Activated T-helper 17 cell treated with anti-CD3 and anti-CD28 coated beads, Interleukin-2, amount 50 U/mL, for 72 hours (primary cell): ENCODE data around the gene ELMO1. TPM values are rescaled to one million over a fixed set of nuclear protein-coding genes. Genes with fewer than 3 reads are reported as not detected.
A peak's percentile ranks its signal among the peaks of the same experiment; 100 is the strongest.

Experiments used
- ATAC-seq: fragments of 150-1000 bp; cut with Tn5 transposase; replicated peaks from 2 replicates; pipeline ENCODE4 v1.10.0; 2021; ENCODE audit warnings: mild to moderate bottlenecking, moderate library complexity
- H3K27ac Mint-ChIP-seq: one replicate; pipeline ENCODE4 v1.8.0; 2022; ENCODE audit warnings: mixed read lengths
- H3K27me3 Mint-ChIP-seq: one replicate; pipeline ENCODE4 v1.8.0; 2022; ENCODE audit warnings: mixed read lengths
- H3K36me3 Mint-ChIP-seq: one replicate; pipeline ENCODE4 v1.8.0; 2022; ENCODE audit warnings: low read depth, mild to moderate bottlenecking, mixed read lengths
- H3K4me1 Mint-ChIP-seq: one replicate; pipeline ENCODE4 v1.8.0; 2022; ENCODE audit warnings: mixed read lengths
- H3K4me3 Mint-ChIP-seq: one replicate; pipeline ENCODE4 v1.8.0; 2022; ENCODE audit warnings: mild to moderate bottlenecking, mixed read lengths
- H3K9me3 Mint-ChIP-seq: one replicate; pipeline ENCODE4 v1.8.0; 2022; ENCODE audit warnings: mixed read lengths
- total RNA-seq, 2 donors: library from RNA; stranded (reverse); gene quantifications; one replicate each; pipeline ENCODE4 v1.2.3, GENCODE V29; 2022

The ELMO1 gene
- total RNA-seq, 2 donors from 2014 or later: 77.4 to 106 TPM

DNA sequence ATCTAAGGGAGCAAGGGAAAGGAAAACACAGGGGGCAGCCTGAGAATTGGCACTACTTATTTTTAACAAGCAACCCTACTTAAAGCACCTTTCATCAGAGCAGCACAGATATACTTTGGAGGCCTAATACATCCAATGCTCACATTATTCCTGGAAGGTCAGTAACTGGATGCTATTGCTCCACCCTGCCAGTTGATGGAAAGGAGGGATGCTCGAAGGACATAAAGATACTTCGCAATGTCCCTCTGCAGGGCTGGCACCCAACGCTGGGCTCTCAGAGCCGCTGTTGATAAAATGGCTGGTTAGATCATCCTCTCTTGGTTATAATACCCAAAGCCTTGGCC lies 416.4 kb downstream of the ELMO1 start:
- peaks cover 4% of the 10 kb centered on the region for H3K9me3 Mint-ChIP-seq
- no peak for ATAC-seq
- peak overlapping the region; percentile 77 for H3K27ac Mint-ChIP-seq
- H3K4me3 Mint-ChIP-seq: peak overlapping the region; percentile 52
- peaks cover 58% of the 10 kb centered on the region for H3K36me3 Mint-ChIP-seq
- H3K4me1 Mint-ChIP-seq: peaks cover 50% of the 10 kb centered on the region
- no peaks in the 10 kb centered on the region for H3K27me3 Mint-ChIP-seq

DNA sequence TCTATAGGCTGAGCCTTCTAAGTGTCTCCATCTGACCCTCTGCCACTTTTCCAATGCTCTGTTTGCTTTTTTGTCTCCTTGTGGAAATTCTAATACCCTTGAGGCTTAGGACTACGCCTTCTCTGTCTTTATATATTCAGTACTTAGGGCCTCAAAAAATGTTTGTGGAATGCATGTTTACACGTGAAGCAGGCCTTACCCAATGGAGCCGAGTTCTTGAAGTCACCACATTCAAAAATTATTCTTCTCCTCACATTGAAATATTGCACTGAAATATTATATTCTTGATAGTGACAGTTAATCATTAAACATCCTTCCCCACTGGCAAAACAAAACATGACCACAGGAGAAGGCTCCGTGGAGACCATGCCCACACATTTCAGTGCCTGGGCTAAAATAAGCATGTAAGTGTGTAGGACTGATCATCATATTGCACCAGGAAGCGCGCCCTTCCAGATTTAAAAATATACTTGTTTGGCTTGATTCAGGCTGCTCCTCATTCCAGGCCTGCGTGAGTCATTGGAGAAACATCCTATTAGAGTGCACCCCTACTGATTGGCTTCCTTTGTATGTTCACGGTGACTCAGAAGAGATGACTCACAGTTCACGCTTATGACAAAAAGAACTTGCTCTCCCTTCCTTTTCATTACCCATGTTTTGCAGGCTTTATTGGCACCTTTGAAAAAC lies 416.9 kb downstream of the ELMO1 start:
- peaks cover 58% of the 10 kb centered on the region for H3K36me3 Mint-ChIP-seq
- peak overlapping the region; percentile 52 for H3K4me3 Mint-ChIP-seq
- H3K4me1 Mint-ChIP-seq: peaks cover 55% of the 10 kb centered on the region
- peaks cover 4% of the 10 kb centered on the region for H3K9me3 Mint-ChIP-seq
- H3K27ac Mint-ChIP-seq: peak overlapping the region; percentile 77
- ATAC-seq: peak; percentile 92
- H3K27me3 Mint-ChIP-seq: no peaks in the 10 kb centered on the region

DNA sequence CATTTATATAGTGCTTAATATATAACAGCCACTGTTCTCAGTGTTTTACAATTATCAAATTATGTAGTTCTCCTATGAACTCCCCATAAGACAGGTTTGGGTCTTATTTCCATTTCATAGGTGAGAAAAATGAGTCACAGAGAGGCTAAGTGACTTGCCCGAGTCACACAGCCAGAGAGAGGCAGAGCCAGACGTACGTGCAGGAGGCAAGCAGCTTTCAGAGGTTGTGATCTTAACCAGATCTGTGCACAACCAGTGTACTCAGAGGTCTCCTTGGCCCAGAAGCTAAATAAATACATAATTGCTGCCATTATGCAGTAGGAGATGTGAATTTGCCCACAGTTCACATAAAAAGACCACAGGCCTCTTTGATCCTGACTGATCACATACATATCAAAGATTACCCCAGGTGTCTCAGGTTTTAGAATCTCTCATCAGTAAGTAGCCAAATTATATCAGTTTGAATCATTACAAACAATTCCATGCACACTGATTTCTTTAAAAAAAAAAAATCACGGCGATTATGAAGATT lies 419.7 kb downstream of the ELMO1 start:
- peak overlapping the region; percentile 81 for H3K27ac Mint-ChIP-seq
- peak; percentile 80 for ATAC-seq
- no peaks in the 10 kb centered on the region for H3K27me3 Mint-ChIP-seq
- H3K36me3 Mint-ChIP-seq: peaks cover 64% of the 10 kb centered on the region
- peaks cover 4% of the 10 kb centered on the region for H3K9me3 Mint-ChIP-seq
- H3K4me3 Mint-ChIP-seq: peak overlapping the region; percentile 46
- H3K4me1 Mint-ChIP-seq: peaks cover 48% of the 10 kb centered on the region

DNA sequence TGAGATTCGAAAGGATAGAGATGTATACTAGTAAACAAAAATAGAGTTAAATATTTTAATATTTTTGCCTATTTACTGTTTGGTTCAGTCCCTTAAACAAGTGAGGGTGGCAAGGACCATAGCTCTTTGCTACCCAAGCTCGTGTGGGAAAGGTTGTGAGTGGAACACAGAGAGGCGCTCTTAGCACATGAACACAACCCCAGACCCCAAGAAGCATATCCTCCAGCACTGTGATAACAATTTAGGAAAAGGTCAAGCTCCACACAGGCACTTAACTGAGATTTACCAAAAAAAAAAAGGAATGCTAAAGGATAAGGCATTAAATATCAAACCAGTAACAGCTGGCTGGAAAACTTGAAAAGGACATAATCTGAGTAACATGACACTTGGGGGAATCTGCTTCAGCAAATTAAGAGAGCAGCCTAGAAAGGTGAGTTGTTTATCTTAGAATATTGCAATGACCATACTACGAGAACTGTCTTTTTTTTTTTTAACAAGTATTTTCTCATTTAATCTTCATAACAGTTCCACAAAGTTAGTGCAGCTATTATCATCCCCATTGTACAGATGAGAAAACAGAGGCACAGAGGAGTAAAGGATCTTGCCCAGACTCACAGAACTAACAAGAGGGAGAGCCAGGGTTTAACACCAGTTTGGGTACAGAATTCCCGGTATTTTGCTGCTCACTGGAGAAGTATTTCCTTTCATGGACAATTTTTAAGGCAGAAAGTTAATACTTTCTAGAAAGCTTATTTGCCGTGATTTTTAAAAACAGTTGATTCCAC lies 420.9 kb downstream of the ELMO1 start:
- Mint-ChIP-seq H3K4me3 (no peak overlapping the region), H3K4me1 (peaks cover 41% of the 10 kb centered on the region), H3K27ac (no peak overlapping the region), H3K27me3 (no peaks in the 10 kb centered on the region), H3K9me3 (peaks cover 4% of the 10 kb centered on the region), H3K36me3 (peaks cover 56% of the 10 kb centered on the region)
- no peak for ATAC-seq

DNA sequence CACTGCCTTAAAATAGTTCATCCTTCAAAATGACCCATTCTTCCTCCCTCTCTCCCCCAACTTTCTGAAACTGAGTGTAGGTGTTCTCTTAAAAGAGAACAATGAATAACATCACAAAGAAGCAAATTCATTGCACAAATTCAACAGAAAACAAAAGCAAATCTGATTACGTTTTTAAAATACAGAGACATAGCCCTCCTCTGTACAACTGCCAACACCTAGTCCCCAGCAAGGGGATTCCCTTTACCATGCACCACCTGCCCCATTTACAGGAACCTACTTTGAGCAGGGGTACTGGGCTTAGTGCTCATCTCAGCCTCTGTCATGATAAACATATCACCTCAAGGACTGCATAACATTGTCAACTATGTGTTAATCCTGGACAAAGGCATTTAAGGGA lies 421.6 kb downstream of the ELMO1 start:
- peaks cover 36% of the 10 kb centered on the region for H3K4me1 Mint-ChIP-seq
- H3K4me3 Mint-ChIP-seq: peak overlapping the region; percentile 2
- peak overlapping the region; percentile 23 for H3K27ac Mint-ChIP-seq
- ATAC-seq: no peak
- H3K36me3 Mint-ChIP-seq: peaks cover 52% of the 10 kb centered on the region
- no peaks in the 10 kb centered on the region for H3K27me3 Mint-ChIP-seq
- H3K9me3 Mint-ChIP-seq: peaks cover 4% of the 10 kb centered on the region

DNA sequence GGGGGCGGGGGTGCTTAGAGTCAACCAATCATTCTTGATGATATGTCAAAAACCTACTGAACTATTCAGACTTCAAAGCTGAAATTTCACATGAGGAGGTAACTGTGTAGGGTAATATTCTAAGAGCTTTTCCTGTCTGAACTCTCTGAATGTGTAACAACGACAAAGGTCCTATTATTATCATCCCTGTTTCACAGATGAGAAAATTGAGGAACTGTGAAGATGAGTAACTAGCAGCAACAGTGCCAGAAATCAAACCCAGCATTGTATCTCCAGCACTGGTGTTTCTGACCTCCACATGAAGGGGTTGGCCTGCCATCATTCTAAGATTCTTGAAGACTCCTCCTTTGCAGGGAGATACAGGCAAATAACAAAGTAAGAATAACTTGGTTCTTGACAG lies 429.7 kb downstream of the ELMO1 start:
- no peak for ATAC-seq
- Mint-ChIP-seq H3K27me3 (no peaks in the 10 kb centered on the region), H3K9me3 (no peaks in the 10 kb centered on the region), H3K4me3 (no peak overlapping the region), H3K36me3 (peaks cover 32% of the 10 kb centered on the region), H3K4me1 (peaks cover 4% of the 10 kb centered on the region), H3K27ac (peak overlapping the region; percentile 46)

DNA sequence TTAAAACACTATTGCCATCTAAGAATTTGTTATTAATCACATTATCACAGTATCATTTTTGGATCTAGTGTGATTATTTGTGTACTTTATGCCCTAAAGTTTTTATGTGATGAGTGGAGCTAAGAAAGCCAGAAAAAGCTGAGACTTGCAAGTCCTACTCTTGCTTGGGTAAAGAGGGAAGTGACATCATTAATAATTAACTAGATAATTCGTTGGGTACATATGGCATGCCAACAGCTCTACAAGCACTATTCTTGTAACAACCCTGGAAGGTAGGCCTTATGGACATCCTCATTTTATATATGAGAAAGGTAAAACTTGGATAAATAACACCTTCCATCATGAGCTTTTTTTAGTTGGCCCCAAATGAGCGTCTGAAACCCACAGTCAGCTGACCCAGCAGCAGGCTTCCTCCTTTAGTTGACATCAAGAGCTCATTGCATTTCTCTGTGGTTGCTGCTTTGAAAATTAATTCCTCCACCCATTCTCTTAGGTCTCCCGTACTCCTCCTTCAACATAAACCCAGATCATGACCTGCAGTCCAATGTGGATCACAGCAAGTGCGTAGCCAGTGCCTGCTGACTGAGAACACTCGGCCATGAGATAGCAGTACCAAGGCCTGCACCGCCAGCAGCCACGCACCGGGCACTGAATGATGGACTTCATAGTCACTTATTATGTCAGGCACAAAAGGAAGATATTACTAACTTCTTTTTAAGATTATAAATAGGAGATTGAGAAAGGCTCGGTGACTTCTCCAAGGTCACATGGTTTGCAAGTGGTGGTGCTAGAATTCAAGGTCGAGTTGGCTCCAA lies 432.4 kb downstream of the ELMO1 start:
- Mint-ChIP-seq H3K27ac (peak overlapping the region; percentile 26), H3K4me1 (peaks cover 4% of the 10 kb centered on the region), H3K4me3 (no peak overlapping the region), H3K27me3 (no peaks in the 10 kb centered on the region), H3K36me3 (peaks cover 45% of the 10 kb centered on the region), H3K9me3 (no peaks in the 10 kb centered on the region)
- ATAC-seq: no peak

DNA sequence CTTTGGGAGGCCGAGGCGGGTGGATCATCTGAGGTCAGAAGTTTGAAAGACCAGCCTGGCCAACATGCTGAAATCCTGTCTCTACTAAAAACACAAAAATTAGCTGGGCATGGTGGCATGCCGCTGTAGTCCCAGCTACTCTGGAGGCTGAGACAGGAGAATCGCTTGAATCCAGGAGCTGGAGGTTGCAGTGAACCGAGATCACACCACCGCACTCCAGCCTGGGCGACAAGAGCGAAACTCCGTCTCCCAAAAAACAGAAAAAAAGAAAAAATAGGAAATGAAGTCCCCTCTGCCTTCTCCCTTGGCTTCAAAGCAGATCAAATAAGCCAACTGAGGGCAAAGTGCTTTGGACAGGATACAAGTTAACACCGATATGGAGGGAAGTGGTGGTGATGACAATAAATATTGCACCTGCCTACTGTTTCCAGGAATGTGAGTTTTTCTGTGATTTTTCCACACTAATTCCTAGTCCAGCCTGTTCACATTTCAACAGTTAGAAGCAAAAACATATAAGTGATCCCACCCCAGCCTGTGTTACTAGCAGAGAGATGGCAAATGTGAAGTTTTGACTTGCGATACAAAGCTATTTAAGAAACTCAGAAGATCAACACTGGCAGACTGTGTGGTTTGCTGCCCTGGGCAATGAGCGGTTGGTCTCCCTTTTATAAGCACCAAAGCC lies 433.2 kb downstream of the ELMO1 start:
- no peak for ATAC-seq
- peaks cover 47% of the 10 kb centered on the region for H3K36me3 Mint-ChIP-seq
- no peak overlapping the region for H3K4me3 Mint-ChIP-seq
- no peak overlapping the region for H3K27ac Mint-ChIP-seq
- peaks cover 4% of the 10 kb centered on the region for H3K4me1 Mint-ChIP-seq
- no peaks in the 10 kb centered on the region for H3K27me3 Mint-ChIP-seq
- no peaks in the 10 kb centered on the region for H3K9me3 Mint-ChIP-seq

DNA sequence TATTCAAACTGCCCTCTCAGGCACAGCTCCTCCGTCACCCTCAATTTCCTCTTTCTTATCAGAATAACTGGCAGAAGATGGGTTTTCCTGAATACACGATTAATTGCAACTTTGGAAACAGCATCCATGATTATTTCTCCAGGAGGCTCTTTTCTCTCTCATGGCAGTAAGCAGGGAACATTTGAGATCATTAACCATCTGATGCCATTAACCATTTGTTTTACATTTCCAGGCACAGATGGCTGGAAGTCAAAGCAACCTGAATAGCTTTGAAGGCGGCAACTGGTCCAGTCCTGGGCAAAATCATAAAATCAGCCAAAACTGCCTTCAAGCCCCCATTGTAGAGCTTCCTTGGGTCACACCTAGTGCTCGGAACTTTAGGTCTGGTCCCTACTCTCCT lies 434.9 kb downstream of the ELMO1 start:
- Mint-ChIP-seq H3K27me3 (no peaks in the 10 kb centered on the region), H3K9me3 (no peaks in the 10 kb centered on the region), H3K27ac (no peak overlapping the region), H3K4me1 (peaks cover 4% of the 10 kb centered on the region), H3K36me3 (peaks cover 56% of the 10 kb centered on the region), H3K4me3 (no peak overlapping the region)
- no peak for ATAC-seq

DNA sequence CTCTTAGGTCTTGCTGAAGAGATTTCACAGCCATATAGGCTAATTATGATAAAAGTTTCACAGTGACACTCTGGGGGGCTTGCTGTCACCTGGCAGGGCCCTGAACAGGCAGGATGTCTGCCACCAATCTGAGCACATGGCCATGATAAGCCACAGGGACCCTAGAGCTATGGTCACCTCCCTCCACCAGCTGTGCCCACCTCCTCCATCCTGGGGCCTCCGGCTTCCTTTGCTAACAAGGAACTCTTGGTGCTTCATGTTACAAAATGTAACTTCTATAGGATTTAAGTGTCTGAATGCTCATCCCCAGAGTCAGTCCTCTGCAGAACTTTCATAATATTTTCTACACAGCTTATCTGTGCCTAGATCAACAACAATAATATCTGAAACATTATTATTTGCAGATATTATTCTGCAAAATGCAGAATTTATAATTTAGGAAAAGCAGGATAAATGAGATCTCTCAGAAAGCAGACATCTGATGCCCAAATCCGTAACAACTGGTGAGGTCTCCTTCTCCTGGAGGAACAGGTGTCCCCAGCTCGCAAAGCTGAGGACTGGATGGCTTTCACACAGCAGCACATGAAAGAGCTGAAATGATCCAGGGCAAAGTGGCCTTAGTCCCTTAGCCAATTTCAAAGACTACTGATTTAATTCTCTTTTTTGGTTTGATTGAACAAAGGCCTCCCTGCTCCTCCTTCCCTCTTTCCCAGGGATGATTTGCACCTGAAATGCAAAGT lies 437.3 kb downstream of the ELMO1 start:
- Mint-ChIP-seq H3K27ac (peak overlapping the region; percentile 39), H3K9me3 (no peaks in the 10 kb centered on the region), H3K4me1 (peaks cover 6% of the 10 kb centered on the region), H3K36me3 (peaks cover 73% of the 10 kb centered on the region), H3K27me3 (no peaks in the 10 kb centered on the region), H3K4me3 (no peak overlapping the region)
- ATAC-seq: no peak

DNA sequence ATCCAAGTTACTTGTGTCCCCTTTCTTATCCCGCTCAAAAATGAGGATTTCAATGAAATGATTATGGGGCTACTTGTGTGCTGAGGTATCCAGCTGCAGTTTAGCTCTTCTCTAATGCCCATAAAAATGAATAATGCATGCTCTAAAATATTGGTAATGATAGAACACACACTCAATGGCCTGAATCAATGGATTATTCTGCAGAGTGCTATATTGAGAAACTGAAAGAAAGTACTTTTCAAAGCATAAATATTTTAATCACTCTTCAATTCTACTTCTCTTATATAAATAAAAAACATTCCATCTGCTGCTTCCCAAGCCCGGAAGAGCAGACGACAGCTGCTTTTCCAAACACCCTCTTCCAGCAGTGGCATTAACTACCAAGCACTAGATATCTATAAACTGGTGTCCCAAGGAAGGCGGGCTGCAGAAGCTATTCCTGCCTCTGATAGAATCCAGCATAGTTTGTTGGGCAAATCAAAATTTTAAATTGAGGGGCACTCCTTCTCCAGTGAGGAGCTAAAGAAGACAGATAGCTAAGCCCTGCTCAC lies 439.5 kb downstream of the ELMO1 start:
- Mint-ChIP-seq H3K9me3 (no peaks in the 10 kb centered on the region), H3K36me3 (peaks cover 80% of the 10 kb centered on the region), H3K4me1 (peaks cover 5% of the 10 kb centered on the region), H3K4me3 (no peak overlapping the region), H3K27ac (no peak overlapping the region), H3K27me3 (no peaks in the 10 kb centered on the region)
- ATAC-seq: no peak

DNA sequence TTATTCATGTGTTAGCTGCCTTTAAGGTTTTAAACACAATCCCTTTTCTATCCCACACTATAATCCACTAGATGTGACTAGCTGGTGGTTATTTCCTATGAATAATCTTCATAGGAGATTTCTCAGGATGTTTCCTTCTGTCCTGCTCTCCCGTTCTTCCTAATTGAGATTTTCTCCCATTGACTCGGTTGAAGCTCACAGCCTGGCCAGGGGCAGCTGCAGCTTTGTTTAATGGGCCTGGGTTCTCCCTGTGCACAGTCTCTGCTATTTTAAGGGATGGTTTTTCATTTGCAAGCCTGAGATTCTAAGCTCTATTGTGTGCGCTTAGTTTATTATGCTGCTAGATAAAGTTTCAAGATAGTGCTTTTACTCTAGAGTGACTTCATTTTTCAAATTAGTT lies 441.0 kb downstream of the ELMO1 start:
- Mint-ChIP-seq H3K4me1 (peaks cover 5% of the 10 kb centered on the region), H3K27ac (peak overlapping the region; percentile 7), H3K4me3 (no peak overlapping the region), H3K9me3 (no peaks in the 10 kb centered on the region), H3K27me3 (no peaks in the 10 kb centered on the region), H3K36me3 (peaks cover 80% of the 10 kb centered on the region)
- ATAC-seq: no peak

DNA sequence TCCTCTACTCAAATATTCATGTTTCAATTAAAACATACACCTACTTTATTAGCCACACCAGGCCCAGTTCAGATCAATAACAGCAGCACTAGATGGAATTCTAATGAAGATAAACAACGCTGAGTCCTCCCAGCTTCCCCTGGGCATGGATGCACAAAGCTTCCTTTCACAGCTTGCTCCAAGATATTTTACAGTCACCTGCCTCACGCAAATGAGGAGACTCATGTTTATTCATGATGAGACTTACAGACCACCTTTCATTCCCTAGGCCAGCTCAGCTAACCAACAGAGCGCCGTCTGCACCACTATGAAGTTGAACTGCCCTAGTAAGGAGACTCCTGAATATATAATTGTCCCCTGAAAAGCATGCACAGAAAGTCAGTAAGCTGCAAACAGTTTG lies 441.4 kb downstream of the ELMO1 start:
- H3K9me3 Mint-ChIP-seq: no peaks in the 10 kb centered on the region
- H3K4me1 Mint-ChIP-seq: peaks cover 5% of the 10 kb centered on the region
- no peak for ATAC-seq
- peaks cover 80% of the 10 kb centered on the region for H3K36me3 Mint-ChIP-seq
- H3K27ac Mint-ChIP-seq: no peak overlapping the region
- no peak overlapping the region for H3K4me3 Mint-ChIP-seq
- no peaks in the 10 kb centered on the region for H3K27me3 Mint-ChIP-seq
